AG04449 (cell line): ENCODE measurements around the gene METTL16.

Experiments
- CTCF ChIA-PET: fragments of 350-600 bp; formaldehyde crosslinking; extraction: SDS; loops from one replicate; lab custom pipeline; 2021; ENCODE audit warnings: antibody characterized with exemption; lab: Yijun Ruan, JAX
- POLR2A ChIA-PET: fragments of 400-600, 350-600 bp; formaldehyde crosslinking; extraction: SDS; loops from one replicate; lab custom pipeline; 2020; ENCODE audit warnings: antibody characterized with exemption, inconsistent platforms; lab: Yijun Ruan, JAX
- DNase-seq: peaks from one replicate; pipeline ENCODE4 v3.0.0-alpha.2; 2010; ENCODE audit warnings: low read depth, low spot score
- H3K4me3 ChIP-seq: 2 replicates; pipeline ENCODE4 v1.5.1; 2011; ENCODE audit warnings: low read depth, mild to moderate bottlenecking, control low read depth, low read length
- CTCF ChIP-seq: IDR thresholded peaks from one replicate; pipeline ENCODE4 v1.5.1; 2011; ENCODE audit warnings: mild to moderate bottlenecking, moderate library complexity, low read length, control low read depth, inconsistent platforms; ENCODE audit not compliant: insufficient read depth; ENCODE audit errors: missing control alignments

The METTL16 gene

DNA sequence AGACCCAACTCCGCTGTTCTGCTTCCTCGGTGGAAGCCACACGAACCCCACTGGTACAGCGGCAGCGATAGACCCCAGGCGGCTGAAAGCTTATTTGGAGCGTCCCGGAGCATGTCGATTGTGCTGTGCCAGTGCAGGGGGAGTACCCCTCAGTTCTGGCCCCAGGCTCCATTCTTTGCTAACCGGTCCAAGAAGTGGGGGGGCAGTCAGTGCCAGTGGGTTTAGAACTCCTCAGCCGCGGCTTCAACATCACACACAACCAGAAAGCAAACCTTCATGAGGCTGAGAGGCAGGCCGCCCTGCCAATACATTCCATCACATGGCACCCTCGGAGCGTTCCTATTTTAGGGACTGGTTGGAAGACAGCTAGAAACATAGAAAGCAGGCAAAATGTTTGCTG lies 109.1 kb downstream of the METTL16 start:
- CTCF ChIA-PET = interaction anchor here (7.3 to 23.1 kb wide), 2 partner anchors 12 to 19 kb away, joined by 104 to 871 read pairs; no protein-coding TSS in a partner anchor
- POLR2A ChIA-PET = no interaction called here
- DNase-seq = no peak
- peak overlapping the region; percentile 56 for H3K4me3 ChIP-seq
- no peak for TF ChIP-seq CTCF

- no peak for TF ChIP-seq CTCF
- POLR2A ChIA-PET = interaction anchor here (1.0 to 1.2 kb wide), 3 partner anchors 9 to 98 kb away, joined by 3 to 12 read pairs (median 6); partner anchors contain the start of genes SMG6 and SRR
- DNase-seq = peak; percentile 97
- CTCF ChIA-PET = interaction anchor here (1.0 to 7.3 kb wide), 5 partner anchors 10 to 31 kb away, joined by 4 to 104 read pairs (median 4); no protein-coding TSS in a partner anchor
- H3K4me3 ChIP-seq = peak overlapping the region; percentile 67
Measured at GRCh38 chr17:2401426-2402221, 110.1 kb downstream of the METTL16 start.

- H3K4me3 ChIP-seq = peak within 1 kb of the TSS; percentile 99
- ChIA-PET POLR2A (interaction anchor here (1.0 to 1.2 kb wide), 3 partner anchors 8 to 97 kb away, joined by 3 to 12 read pairs (median 6); partner anchors contain the start of genes SMG6 and SRR), CTCF (interaction anchor here (1.1 to 7.3 kb wide), 5 partner anchors 9 to 30 kb away, joined by 4 to 104 read pairs (median 5); no protein-coding TSS in a partner anchor)
- no peak for TF ChIP-seq CTCF
- no peak for DNase-seq
Measured at GRCh38 chr17:2400877-2401425, 110.7 kb downstream of the METTL16 start, which contains the start of gene MNT. Gene MNT, minus strand, starts transcription at chr17:2401060. Its CDS starts 348 bp downstream, at chr17:2400712.

DNA sequence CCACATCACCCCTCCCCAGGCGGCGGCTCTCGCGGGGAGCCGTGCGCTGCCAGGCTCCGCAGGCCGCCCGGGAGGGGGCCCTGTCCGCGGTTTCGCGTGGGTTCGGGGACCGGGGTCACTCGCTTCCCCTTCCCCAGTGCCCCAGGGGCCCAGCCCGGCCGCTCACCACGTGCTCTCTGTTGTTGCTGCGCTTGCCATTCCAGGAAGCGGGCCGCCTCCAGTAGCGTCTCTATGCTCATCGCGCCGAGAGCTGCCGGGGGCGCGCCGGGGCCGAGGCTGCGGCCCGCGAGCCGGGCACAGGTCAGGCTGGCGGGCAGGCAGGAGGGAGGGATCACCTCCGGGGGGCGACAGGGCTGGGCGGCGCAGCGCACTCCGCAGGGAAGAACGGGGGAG lies 111.2 kb downstream of the METTL16 start:
- ChIA-PET POLR2A (no interaction called here), CTCF (interaction anchor here (2.3 kb wide), 1 partner anchor 18 kb away, joined by 13 read pairs; no protein-coding TSS in a partner anchor)
- no peak for DNase-seq
- peak overlapping the region; percentile 99 for H3K4me3 ChIP-seq
- no peak for TF ChIP-seq CTCF

DNA sequence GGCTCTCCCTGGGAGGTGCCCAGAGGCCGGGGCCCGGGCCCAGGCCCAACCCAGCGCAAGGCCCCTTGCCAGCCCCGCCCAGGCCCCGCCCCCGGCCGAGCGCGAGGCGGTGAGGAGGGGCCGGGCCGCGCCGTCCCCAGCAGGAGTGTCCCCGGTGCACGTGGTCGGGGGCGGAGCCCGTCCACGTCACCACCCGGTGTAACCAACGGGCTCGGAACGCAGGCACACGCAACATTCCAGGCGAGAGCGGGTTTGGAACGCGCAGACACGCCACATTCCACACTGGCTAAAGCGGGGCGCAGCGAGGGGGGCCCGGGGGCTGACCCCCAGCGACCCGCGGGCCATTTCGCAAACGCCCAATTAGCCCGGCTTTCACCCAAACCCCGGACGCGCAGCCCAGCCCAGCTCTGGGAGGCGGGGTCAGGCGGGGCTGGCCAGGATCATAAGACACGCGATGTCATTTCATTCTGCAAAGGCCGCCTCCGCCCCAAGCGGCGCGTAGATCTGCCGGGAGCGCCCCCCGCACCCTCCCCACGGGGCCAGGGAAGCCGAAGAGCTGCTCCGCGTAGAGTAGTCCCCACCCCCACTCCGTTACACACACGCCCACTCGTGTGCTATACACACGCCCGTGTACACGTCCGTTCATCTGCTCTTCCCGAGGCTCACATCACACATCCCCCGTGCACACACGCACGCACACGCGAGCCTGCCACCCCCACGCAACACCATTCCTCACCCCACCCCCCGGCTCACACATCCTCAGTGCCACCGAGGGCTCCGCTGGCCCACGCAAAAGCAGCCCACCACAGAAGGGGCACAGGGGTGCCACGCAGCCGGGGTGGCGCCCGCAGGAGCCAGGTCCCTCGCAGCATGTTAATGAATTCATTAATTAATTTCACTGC lies 111.9 kb downstream of the METTL16 start:
- DNase-seq = no peak
- ChIA-PET POLR2A (interaction anchor here (0.6 to 1.2 kb wide), 3 partner anchors 11 to 63 kb away, joined by 3 to 4 read pairs (median 3); partner anchors contain the start of gene TSR1), CTCF (interaction anchor here (1.1 to 2.3 kb wide), 3 partner anchors 13 to 17 kb away, joined by 3 to 13 read pairs (median 6); no protein-coding TSS in a partner anchor)
- no peak for TF ChIP-seq CTCF
- H3K4me3 ChIP-seq = peak overlapping the region; percentile 99
